Measurements from ENCODE around the gene TPSD1. TPM values are rescaled to one million over a fixed set of nuclear protein-coding genes. Genes with fewer than 3 reads are reported as not detected.

Gene TPSD1
- polyA plus RNA-seq, 3 donors, result not detected

DNA sequence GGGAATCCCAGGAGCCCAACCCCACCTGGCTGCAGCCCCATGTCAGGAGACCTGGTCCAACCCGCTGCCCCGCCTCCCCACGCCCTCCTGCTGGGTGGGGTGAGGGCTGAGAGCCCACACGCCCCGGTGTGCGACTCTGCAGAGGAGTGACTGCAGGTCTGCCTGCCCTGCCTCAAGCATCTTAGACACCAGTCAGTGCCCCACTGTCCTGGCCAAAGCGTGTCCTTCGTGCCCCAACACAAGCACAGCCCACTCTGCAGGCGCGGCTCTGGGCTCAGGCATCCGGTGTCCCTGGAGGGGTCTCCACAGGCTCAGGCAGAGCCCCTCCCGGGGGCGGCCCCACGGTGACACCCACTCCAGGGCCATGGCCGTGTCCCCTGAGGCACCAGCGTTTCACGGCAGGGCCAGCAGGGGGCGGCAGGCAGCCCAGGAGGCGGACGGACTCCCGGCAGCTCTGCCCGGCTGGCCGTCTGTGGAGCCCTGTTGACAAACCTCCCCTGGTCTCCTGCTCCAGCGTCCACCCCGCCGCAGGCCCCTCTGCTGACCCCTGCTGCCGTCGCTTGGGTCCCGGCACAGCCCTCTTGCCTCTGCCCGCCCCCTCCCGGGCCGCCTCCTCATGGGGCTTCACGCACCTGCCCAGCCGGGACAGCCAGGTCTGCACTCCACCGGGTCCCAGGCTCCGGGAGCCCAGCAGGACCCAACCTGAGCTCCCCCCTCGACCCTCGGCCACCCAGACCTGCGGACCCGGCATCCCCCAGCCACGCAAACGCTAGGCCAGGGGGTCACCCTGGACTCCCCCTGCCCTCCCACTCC is 45.0 kb downstream of the TPSD1 start:
- H3K9me3 ChIP-seq (replicated peaks in 1 of 2; ENCODE audit: control insufficient read depth in 1 of 2, insufficient read depth in 1 of 2, low read length in 2 of 2), result no peaks in the 10 kb centered on the region
- H3K4me3 ChIP-seq (replicated peaks in 1 of 3; ENCODE audit: low read depth in 2 of 3, low read length in 3 of 3), result peak overlapping the region in 1 of 3 experiments; percentile 23
- TF ChIP-seq, protein P1, sequence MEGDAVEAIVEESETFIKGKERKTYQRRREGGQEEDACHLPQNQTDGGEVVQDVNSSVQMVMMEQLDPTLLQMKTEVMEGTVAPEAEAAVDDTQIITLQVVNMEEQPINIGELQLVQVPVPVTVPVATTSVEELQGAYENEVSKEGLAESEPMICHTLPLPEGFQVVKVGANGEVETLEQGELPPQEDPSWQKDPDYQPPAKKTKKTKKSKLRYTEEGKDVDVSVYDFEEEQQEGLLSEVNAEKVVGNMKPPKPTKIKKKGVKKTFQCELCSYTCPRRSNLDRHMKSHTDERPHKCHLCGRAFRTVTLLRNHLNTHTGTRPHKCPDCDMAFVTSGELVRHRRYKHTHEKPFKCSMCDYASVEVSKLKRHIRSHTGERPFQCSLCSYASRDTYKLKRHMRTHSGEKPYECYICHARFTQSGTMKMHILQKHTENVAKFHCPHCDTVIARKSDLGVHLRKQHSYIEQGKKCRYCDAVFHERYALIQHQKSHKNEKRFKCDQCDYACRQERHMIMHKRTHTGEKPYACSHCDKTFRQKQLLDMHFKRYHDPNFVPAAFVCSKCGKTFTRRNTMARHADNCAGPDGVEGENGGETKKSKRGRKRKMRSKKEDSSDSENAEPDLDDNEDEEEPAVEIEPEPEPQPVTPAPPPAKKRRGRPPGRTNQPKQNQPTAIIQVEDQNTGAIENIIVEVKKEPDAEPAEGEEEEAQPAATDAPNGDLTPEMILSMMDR (IDR thresholded peaks at IDR 0.05), result peak; percentile 97
- no peak overlapping the region for H3K27ac ChIP-seq (ENCODE audit: low read depth in 1 of 2, low read length in 2 of 2)
- H3K27me3 Mint-ChIP-seq (ENCODE audit: low read depth in 3 of 3), result peaks cover 10 to 26% (median 20%) of the 10 kb centered on the region in 3 donors
- H3K4me2 ChIP-seq (replicated peaks; ENCODE audit: extremely low read depth, low read length, poor library complexity, severe bottlenecking), result peak overlapping the region; percentile 57
- peak overlapping the region; percentile 36 for H3K9ac ChIP-seq (ENCODE audit: insufficient read depth, low read length, poor library complexity, severe bottlenecking)
- H3K9me3 Mint-ChIP-seq, result peaks cover 0 to 2% (median 0%) of the 10 kb centered on the region in 7 donors
- peak; percentile 53 to 69 (median 59) for DNase-seq
- intact Hi-C loops (cut with micrococcal nuclease), result loop anchor here in 1 of 2 donors (10.0 kb wide), 1 partner anchor 114 kb away; the partner anchor contains the start of gene UNKL
- peaks cover 23% of the 10 kb centered on the region for H3K4me1 Mint-ChIP-seq
- H3K4me3 Mint-ChIP-seq, result peak overlapping the region in 1 of 2 donors; percentile 39
- no peaks in the 10 kb centered on the region for H4K20me1 ChIP-seq (ENCODE audit: insufficient read depth, low read length)
- peaks cover 11 to 14% of the 10 kb centered on the region in 2 donors for H3K4me1 ChIP-seq (ENCODE audit: control insufficient read depth in 1 of 2, insufficient read depth in 2 of 2, low read length in 2 of 2)
- 19% methylated on average over 39 of the region's 42 CpGs for WGBS (ENCODE audit: insufficient coverage)
- no peaks in the 10 kb centered on the region for H3K79me2 ChIP-seq (ENCODE audit: insufficient read depth, low read length)
- H3K36me3 ChIP-seq (replicated peaks in 1 of 2; ENCODE audit: control insufficient read depth in 1 of 2, insufficient read depth in 2 of 2, low read length in 2 of 2), result no peaks in the 10 kb centered on the region
- H3K27me3 ChIP-seq (ENCODE audit: control insufficient read depth in 2 of 2, insufficient read depth in 2 of 2, low read length in 2 of 2), result peaks cover 0 to 11% of the 10 kb centered on the region in 2 donors
- H2AFZ ChIP-seq (ENCODE audit: insufficient read depth, low read depth, low read length, poor library complexity, severe bottlenecking), result peak overlapping the region; percentile 74
- no peaks in the 10 kb centered on the region for H3K36me3 Mint-ChIP-seq
- H3K27ac Mint-ChIP-seq, result no peak overlapping the region

DNA sequence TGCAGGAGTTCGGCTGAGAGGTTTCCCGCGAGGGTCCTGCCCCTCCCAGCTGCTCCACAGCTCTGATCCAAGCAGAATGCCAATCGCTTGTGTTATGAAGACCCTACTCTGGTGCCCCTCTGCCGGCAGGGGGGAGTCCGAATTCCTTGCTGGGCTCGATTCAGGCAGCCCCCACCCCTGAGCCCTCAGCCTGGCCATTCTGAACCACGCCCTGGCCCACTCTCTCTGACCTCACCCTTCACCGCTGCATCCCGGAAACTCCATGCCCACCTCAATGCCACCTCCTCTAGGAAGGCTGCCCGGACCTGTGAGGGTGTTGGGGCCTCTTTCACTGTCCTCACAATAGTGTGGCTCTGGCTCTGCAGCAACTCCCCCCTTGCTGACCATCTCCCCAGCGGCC is 45.7 kb downstream of the TPSD1 start:
- Histone ChIP-seq H3K79me2 (ENCODE audit: insufficient read depth, low read length) (no peaks in the 10 kb centered on the region), H3K36me3 (replicated peaks in 1 of 2; ENCODE audit: control insufficient read depth in 1 of 2, insufficient read depth in 2 of 2, low read length in 2 of 2) (no peaks in the 10 kb centered on the region), H3K4me3 (replicated peaks in 1 of 3; ENCODE audit: low read depth in 2 of 3, low read length in 3 of 3) (no peak overlapping the region), H3K27me3 (ENCODE audit: control insufficient read depth in 2 of 2, insufficient read depth in 2 of 2, low read length in 2 of 2) (peaks cover 0 to 11% of the 10 kb centered on the region in 2 donors), H3K9ac (ENCODE audit: insufficient read depth, low read length, poor library complexity, severe bottlenecking) (no peak overlapping the region), H4K20me1 (ENCODE audit: insufficient read depth, low read length) (no peaks in the 10 kb centered on the region), H3K4me2 (replicated peaks; ENCODE audit: extremely low read depth, low read length, poor library complexity, severe bottlenecking) (no peak overlapping the region), H3K9me3 (replicated peaks in 1 of 2; ENCODE audit: control insufficient read depth in 1 of 2, insufficient read depth in 1 of 2, low read length in 2 of 2) (no peaks in the 10 kb centered on the region), H3K27ac (ENCODE audit: low read depth in 1 of 2, low read length in 2 of 2) (no peak overlapping the region), H3K4me1 (ENCODE audit: control insufficient read depth in 1 of 2, insufficient read depth in 2 of 2, low read length in 2 of 2) (peaks cover 11 to 14% of the 10 kb centered on the region in 2 donors), H2AFZ (ENCODE audit: insufficient read depth, low read depth, low read length, poor library complexity, severe bottlenecking) (peak overlapping the region; percentile 74)
- 87% methylated on average over 9 of the region's 12 CpGs for WGBS (ENCODE audit: insufficient coverage)
- no peak for DNase-seq
- H3K27ac Mint-ChIP-seq, result no peak overlapping the region
- intact Hi-C loops (cut with micrococcal nuclease), result loop anchor here in 1 of 2 donors (10.0 kb wide), 1 partner anchor 113 kb away; the partner anchor contains the start of gene UNKL
- TF ChIP-seq, protein P1 (IDR thresholded peaks at IDR 0.05), result no peak
- H3K36me3 Mint-ChIP-seq, result no peaks in the 10 kb centered on the region
- peaks cover 23% of the 10 kb centered on the region for H3K4me1 Mint-ChIP-seq
- peak overlapping the region in 1 of 2 donors; percentile 39 for H3K4me3 Mint-ChIP-seq
- peaks cover 10 to 26% (median 20%) of the 10 kb centered on the region in 3 donors for H3K27me3 Mint-ChIP-seq (ENCODE audit: low read depth in 3 of 3)
- H3K9me3 Mint-ChIP-seq, result peaks cover 0 to 2% (median 0%) of the 10 kb centered on the region in 7 donors
